ENCODE data around the gene VTA1.
"Not testable (repeated sequence)": the region's sequence is repeated elsewhere in the genome, so short reads cannot be mapped to it uniquely, and the experiment has no call there.

VTA1 gene, protein sequence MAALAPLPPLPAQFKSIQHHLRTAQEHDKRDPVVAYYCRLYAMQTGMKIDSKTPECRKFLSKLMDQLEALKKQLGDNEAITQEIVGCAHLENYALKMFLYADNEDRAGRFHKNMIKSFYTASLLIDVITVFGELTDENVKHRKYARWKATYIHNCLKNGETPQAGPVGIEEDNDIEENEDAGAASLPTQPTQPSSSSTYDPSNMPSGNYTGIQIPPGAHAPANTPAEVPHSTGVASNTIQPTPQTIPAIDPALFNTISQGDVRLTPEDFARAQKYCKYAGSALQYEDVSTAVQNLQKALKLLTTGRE

DNA sequence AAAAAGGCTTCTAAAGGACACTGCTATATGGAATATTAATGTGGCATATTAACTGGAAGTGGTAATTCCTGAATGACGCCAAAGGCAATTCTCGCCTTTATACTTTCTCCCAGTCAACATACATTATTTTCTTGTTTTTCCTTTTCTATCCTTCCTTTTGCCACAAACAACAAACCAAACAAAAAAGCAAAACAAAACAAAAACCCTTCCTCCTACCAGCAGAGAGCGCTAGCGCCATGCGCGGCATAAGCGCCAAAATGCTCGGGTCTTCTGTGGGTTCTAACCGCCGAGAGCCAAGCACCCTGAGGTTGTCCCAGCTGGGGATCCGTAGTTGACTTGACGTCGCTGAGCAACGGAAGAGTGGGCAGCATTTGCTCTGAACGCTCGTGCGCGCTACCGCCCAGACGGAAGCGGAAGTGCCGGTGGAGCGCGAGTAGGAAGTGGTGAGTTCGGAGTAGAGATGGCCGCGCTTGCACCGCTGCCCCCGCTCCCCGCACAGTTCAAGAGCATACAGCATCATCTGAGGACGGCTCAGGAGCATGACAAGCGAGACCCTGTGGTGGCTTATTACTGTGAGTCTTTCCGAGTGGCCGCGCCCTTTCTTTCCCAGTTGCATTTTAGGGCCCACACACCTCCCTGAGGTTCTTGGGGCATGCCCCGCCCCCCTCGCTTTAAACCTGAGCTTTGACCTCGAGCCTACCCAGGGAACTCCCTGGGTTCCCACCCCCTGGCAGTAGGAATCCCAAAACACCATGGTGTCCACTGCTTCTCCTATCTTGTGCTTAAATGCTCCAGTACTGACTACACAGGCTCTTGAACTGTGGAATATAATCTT, at the start of gene VTA1, which contains the start of gene NMBR:
VTA1 (plus strand) TSS at position 436 of the 835 bp plus-strand sequence; CDS start at position 461, 25 bp downstream.
NMBR (minus strand) TSS at position 295 of the 835 bp plus-strand sequence. CDS start 58,464 bp downstream, outside the sequence.
- DNase-seq, result peak; percentile 91 to 92

DNA sequence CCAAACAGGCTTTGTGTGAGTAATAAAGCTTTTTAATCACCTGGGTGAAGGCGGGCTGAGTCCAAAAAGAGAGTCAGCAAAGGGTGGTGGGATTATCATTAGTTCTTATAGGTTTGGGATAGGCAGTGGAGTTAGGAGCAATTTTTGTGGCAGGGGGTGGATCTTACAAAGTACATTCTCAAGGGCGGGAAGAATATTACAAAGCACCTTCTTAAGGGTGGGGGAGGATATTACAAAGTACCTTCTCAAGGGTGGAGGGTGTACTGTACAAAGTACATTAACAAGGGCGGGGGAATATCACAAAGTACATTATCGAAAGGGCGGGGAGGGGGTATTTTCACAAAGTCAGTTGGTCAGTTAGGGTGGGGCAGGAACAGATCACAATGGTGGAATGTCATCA, 42.2 kb upstream of the VTA1 start:
- DNase-seq, result not testable (repeated sequence)

DNA sequence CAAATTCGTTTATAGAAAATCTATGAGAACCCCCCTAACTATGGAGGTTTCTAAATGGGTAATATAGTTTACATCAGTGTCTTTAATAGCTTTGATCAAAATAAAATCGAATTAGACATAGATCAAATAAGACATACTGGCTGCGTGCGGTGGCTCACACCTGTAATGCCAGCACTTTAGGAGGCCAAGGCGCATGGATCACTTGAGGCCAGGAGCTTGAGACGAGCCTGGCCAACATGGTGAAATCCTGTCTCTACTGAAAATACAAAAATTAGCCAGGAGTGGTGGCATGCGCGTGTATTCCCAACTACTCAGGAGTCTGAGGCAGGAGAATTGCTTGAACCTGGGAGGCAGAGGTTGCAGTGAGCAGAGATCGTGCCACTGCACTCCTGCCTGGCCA, 36.2 kb upstream of the VTA1 start:
- DNase-seq, result not testable (repeated sequence)

DNA sequence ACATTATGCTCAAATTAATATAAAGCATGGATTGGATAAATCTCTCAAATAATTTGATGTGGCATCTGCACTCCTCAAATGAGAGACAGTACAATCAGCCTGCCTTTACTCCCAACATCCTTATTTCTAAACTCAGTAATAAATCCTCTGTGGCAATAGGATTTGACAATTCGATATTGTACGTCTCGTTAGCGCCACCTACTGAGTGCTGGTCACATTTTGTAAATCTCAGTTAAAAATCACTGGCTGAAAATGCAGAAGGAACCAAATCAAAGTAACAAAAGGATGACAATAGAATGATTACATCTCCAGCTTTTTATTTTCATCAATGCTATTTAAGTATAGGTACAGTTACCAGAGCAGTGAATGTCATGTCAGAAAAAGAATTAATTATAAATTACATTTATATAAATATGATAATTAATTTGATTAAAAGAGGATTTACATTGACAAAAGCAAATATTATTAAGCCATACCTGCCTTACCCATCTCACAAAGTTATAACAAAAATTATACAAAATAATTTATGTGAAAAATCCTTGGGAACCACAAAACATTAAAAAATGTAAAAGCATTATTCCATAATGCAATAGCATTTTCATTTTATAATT, 34.5 kb upstream of the VTA1 start:
- DNase-seq, result peak; percentile 11 to 46

DNA sequence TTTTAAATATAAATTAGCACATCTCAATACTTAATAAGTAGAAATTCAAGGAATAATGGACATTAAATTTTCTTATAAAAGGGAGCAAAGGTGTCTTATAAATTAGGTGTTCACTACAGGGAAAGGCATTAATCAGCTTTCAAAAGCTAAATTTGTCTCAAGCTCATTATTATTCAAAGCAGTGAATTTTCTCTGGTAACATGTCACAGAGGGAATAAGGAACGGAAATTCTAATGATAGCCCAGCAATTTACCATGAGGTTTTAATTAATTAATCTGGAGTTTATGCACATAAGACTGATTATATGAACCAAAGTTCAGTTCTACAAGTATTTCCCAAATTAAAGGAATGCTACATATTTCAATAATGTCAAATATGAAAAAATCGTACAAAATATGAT, 29.7 kb upstream of the VTA1 start:
- DNase-seq, result no peak

DNA sequence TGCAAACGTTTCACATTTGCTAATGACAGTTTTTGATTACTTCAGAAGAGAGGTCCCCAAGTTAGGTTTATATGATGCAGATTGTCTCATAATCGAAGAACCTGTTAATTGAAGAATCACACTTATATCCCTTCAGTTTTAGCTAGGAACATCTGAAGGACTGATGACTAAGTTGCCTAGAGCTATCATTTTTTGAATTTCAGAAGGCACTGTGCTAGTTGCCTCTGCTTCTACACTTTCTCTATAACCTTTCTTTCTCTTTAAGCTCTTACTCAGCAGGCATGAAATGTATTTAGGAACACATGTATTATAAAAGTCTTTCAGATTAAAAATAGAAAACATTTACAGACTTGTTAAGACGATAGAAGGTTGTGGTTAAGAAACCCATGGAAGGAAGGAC, 28.7 kb upstream of the VTA1 start:
- DNase-seq, result no peak

DNA sequence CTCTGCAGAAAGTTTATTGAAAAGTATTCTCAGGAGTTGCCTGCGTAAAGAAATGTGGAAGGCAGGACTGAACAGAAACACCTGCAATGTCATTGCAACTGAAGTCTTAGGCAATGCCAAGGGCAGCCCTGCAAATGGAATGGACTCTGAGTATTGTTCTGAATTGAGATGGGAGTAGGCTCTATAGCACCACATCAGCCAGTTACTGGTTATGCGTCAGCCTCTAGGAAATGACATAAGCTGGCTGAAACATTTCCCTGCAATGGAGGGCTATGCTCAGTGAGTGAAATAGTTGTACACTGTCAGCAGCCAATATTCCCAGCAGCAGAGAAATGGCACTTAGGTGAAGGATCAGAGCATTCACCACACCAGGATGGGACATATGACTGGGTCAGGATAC, 28.1 kb upstream of the VTA1 start:
- DNase-seq, result no peak

DNA sequence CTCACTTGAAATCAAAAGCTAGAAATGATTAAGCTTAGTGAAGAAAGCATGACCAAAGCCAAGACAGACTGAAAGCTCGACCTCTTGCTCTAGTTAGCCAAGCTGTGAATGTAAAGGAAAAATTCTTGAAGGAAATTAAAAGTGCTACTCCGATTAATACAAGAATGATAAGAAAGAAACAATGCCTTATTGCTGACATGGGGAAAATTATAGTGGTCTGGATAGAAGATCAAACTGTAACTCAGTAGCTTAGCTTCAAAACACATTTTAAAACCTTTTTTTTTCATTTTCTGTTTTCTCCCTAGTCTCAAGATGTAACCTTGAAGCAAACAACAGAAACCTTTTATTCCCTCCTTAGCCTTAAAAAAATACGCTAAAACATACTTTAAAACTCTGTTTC, 25.7 kb upstream of the VTA1 start:
- DNase-seq, result no peak

DNA sequence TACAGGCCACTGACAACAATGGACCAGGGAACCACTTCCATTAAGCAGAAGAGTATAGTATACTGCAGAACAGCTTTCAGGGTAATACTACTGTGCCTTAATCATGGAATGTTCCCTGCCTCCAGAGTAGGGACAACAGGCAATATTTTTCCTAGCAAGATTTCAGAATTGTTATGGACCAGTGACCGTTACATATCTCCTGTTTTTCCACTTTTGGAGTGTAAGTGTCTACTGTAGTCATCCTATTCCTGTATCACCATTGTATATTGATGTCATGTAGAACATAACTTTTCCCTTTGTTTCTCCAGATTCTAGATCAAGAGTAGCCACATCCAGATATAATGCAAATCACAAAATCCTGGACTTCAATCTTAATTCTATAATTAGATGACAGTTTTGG, 16.2 kb upstream of the VTA1 start:
- no peak for DNase-seq

DNA sequence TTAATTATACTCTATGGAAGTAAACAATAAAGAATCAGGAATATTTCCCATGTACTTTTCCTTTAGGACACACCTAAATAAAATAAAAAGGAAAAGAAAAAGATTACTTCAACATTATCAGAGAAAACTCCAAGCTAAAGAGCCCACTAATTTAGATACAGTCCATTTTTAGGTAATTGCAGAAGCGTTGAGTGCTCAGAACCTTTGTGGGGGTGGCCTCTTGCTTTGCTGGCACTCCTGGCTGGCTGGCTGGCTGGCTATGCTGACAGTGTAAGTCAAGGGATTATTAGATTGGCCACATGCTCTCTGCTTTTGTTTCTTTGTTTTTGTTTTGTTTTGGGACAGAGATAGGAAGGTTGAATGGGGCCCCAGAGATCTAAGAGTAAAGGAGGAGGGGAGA, 14.4 kb upstream of the VTA1 start, which contains the start of gene GJE1:
GJE1 (plus strand) TSS at position 301 of the 400 bp plus-strand sequence. CDS start 234 bp downstream, outside the sequence.
- no peak for DNase-seq

DNA sequence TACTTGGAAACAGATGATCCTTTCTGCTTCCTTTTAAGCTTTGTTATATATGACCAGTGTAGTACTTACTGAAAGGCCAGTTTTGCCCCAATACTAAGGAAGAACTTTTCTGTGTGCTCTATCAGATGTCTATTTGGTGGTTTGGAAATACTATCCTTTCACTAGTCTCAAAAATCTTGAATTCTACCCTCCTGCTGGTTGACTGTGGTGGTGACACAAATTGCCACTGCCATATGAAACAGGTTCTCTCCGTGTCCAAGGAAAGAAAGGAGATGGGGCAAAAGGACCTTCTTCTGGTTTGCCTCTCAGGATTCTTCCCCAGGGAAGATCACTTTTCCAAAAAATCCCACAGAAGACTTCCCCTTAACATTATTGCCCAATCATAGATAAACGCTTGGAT, 8.2 kb upstream of the VTA1 start:
- no peak for DNase-seq

DNA sequence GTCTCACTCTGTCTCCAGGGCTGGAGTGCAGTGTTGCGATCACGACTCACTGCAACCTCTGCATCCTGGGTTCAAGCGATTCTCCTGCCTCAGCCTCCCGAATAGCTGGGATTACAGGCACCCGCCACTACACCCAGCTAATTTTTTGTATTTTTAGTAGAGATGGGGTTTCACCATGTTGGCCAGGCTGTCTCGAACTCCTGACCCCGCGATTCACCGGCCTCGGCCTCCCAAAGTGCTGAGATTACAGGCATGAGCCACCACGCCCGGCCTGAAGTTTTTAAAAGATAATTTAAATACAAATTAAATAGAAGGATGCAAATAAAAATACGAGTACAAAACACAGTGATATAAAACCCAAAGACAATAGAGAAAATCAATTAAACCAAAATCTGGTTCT, 5.5 kb upstream of the VTA1 start:
- not testable (repeated sequence) for DNase-seq

DNA sequence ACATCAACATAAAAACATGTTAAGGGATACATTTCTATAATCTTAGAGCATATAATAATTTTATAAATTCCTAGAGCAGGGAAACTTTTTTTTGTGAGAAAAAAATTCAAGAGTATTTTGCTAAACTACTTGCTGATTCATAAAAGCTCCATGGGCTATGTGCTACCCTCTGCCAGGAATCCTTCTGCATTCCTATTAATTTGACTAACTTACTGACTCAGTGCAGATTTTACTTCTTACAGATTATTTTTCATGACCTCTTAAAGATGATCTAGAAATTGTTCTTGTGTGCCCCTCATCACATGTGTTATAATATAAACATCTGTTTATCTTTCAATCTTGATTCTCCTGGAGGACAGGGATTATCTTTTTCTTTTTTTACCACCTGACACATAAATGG, 5.7 kb downstream of the VTA1 start:
- DNase-seq, result no peak

DNA sequence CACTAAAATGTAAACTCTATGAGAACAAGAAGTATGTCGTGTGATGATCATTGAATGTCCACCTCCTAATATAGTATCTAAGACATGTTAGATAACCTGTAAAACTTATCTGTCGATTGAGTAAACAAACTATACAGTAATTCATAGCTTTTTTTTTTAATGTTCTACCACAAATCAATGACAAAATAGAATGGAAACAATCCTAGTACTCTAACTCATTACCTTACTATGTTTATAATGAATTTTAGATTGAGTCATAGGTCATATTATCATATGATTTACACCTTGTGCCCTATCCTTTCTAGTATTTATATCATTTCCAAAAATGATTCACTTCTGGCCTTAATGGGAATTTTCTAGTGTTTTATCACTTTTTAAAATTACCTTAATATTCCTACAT, 6.1 kb downstream of the VTA1 start:
- no peak for DNase-seq

DNA sequence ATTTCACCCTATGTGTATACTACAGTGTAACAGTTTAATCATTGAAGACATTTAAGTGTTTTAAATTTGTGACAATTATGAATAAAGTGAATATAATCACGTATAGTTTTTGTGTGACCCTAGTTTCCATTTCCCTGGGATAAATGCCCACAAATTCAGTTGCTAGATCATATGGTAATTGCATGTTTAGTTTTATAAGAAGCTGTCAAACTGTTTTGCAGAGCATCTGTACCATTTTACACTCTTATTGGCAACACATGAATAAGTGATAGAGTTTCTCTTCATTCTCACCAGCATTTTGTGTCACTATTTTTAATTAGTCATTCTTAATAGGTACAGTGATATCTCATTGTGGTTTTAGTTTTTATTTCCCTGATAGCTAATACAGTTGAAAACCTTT, 7.3 kb downstream of the VTA1 start:
- DNase-seq, result no peak

DNA sequence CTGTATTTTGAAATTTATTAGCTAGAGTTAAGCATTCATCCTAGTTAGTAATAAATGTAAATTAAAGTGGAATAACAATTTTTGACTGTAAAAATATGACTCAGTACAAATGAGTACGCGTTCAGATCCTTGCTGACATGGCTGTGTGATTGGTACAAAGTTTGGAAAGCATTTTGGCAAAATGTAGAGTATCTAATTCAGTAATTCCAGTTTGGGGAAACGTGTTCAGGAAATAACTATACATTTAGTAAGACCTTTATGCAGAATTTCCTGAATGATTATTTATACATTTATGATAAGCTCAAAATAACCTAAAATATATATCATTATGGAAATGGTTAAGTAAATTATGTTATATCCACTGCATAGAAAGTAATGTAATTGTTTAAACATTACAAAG, 8.0 kb downstream of the VTA1 start:
- DNase-seq, result no peak

DNA sequence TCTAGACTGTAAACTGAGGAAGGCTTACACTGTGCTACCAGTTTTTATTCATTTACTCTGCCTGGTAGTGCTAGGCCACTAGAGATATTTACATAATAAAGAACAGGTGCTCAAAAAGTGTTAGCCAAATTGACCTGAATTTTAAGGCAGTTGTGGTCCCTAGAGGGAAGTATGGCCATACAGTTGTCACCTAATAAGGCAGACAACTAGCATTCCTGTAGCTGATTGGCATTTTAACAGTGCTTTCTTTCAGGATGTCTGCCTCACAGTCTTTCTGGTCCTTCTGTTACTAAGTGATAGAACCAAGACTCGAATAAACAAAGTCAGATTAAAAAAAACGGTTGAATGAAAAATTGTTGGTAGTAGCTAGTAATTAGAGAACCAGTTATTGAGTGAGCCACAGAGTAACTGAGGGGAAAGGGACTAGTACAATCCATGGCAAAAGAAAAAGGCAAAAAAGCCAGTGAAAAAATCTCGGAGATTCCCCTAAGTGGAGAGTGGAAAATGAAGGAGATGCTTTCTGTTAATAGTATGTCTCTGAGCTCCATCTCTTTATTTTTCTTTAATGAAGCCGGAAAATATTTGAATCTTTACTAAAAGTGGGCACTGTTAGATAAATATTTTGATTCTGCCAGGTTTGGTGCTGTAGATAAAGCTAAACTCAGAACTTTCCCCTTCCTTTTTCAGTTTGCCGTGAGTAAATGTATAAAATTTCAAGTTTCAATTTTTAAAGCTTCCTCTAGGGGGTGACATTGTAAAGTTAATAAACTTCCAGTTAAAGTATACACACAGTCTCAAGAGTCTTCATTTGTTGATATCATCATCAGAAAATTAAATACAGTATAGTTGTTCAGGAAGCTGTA, 9.1 kb downstream of the VTA1 start:
- no peak for DNase-seq

DNA sequence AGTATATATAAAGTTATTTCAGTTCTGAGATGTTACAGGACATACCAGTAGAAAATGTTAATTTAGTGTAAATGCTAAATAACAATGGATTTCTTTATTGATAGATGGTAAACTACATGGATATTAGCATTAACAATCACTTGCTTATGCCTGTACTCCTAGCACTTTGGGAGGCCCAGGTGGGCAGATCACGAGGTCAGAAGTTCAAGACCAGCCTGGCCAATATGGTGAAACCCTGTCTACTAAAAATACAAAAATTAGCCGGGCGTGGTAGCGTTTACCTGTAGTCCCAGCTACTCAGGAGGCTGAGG, 9.7 kb downstream of the VTA1 start:
- not testable (repeated sequence) for DNase-seq

DNA sequence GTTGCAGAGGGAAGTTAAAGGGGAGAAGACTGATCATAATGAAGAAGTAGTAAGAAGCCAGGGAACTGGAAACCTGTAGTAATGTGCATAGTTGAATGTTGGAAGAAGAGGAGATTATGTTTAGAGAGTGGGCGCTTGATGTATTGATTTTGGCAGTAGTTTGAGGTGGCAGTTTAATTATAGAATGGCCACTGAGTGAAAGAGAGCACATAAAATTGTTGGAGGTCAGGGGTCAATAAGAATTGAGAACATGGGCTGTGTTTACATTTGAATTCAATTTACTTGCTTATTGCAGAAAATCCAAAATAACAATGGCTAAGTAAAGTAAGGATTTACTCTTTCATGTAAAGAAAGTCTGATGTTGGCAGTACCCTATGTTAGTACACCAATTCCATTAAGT, 15.7 kb downstream of the VTA1 start:
- no peak for DNase-seq

DNA sequence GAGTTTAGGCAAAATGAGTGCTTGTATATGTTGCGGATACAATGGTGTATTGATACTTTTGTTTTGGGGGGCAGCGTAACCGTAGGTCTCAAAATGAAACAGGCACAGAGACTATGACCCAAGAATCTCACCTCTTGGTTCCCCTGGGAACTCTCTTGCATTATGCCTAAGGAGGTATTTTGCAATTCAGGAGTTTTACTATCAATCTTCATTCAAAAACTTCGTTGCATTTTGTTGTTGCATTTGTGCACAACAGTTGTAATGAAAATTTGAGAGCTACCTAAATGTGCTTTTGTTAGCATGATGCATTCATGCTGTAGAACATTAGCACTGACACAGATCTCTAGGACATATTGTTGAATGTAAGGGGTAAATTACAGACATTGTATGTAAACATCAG, 18.2 kb downstream of the VTA1 start:
- no peak for DNase-seq

DNA sequence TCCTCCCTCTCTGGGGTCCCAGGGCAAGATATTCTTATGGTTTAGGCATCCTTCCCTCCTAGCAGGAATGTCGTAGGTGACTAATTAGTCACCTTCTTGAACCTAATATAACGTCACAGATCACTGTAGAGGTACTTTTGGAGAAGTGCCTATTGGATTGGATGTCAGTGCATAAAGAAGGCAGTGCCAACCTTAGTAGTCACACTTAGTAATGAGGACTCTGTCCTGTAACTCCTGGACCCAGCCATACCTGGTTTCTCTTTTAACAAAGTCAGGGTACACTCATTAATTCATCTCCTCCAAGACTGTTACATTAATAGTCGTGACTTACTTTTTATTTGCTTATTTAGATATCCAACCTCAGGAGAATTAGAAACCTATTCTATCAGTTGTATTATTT, 20.0 kb downstream of the VTA1 start:
- no peak for DNase-seq

DNA sequence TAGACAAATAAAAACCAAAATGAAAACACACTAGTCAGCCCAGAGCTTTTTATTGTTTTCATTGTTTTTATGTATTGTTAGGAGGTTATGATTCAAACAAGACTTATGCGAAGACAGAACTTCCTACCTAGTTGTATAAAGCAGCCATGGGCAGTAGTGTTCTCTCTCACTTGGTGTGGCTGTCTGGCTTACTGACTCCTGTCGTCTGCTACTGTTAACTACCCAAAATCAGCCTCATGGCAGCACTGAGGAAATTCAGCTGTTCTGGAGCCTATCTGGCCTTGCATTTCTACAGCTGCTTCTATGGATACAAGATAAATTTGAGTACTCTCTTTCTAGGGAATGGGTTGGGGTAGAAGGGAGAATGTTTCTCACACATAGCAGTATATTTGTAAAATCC, 20.4 kb downstream of the VTA1 start:
- DNase-seq, result no peak

DNA sequence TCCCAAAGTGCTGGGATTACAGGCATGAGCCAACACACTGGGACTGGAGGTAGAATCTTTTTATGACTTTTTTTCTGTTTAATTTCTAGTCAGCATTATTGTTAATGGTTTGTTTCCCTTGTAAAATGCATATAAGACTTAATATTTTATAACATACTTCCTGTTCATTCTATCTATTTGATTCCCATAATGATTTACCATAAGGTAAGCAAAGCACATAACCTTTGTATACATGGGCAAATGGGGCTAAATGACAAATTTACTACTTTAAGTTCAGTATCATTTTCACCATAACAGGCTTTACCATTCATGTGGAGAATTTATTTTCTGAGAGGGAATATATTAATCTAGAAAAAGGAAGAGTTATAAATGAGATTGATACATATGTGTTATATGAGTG, 24.3 kb downstream of the VTA1 start:
- no peak for DNase-seq

Data from NCI-H1930 (cell line).